Ovary (tissue), 3 donors: ENCODE data around the gene KREMEN1.

Experiments used
- POLR2A ChIP-seq: fragments of 450-650 bp; IDR thresholded peaks from one replicate; pipeline ENCODE4 v1.6.1; 2017; ENCODE audit warnings: antibody characterized with exemption, mild to moderate bottlenecking, moderate library complexity
- TF ChIP-seq, protein P1 (sequence below), 3 donors: fragments of 450-650 bp in 2 of 3; fragments of 200-600 bp in 1 of 3; IDR thresholded peaks; one replicate each; pipeline versions ENCODE4 v1.5.1 to v1.8.0; 2016 to 2022; ENCODE audit warnings: antibody characterized with exemption in 3 of 3, mild to moderate bottlenecking in 1 of 3
- donor health status: DM: no; HTN: no; CAD: no.

DNA sequence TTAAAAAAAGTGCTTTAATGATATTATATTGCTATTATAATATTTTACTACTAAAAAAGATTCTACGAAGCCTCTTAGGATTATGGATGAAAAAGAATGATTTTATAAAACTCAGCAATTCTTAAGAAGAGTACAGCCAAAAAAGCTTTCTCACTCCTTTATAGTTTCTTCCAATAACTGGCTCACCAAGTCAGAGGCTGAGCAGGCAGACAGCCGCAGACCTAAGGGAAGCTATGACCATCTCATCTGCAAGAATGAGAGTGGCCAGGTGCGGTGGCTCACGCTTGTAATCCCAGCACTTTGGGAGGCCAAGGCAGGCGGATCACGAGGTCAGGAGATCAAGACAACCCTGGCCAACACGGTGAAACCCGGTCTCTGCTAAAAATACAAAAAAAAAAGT, 120.2 kb downstream of the KREMEN1 start:
- no peak for TF ChIP-seq POLR2A
- TF ChIP-seq, protein P1, sequence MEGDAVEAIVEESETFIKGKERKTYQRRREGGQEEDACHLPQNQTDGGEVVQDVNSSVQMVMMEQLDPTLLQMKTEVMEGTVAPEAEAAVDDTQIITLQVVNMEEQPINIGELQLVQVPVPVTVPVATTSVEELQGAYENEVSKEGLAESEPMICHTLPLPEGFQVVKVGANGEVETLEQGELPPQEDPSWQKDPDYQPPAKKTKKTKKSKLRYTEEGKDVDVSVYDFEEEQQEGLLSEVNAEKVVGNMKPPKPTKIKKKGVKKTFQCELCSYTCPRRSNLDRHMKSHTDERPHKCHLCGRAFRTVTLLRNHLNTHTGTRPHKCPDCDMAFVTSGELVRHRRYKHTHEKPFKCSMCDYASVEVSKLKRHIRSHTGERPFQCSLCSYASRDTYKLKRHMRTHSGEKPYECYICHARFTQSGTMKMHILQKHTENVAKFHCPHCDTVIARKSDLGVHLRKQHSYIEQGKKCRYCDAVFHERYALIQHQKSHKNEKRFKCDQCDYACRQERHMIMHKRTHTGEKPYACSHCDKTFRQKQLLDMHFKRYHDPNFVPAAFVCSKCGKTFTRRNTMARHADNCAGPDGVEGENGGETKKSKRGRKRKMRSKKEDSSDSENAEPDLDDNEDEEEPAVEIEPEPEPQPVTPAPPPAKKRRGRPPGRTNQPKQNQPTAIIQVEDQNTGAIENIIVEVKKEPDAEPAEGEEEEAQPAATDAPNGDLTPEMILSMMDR (IDR thresholded peaks at IDR 0.05), result no peak
